Skeletal muscle tissue (tissue), 4 donors: Measurements from ENCODE around the gene VANGL1. TPM values are rescaled to one million over a fixed set of nuclear protein-coding genes. Genes with fewer than 3 reads are reported as not detected.

Experiments used
- H3K27ac ChIP-seq: one replicate; pipeline ENCODE4 v1.7.0; 2013; ENCODE audit warnings: mild to moderate bottlenecking, low read depth, low read length, inconsistent platforms
- H3K27me3 ChIP-seq, 3 donors: one replicate each; pipeline ENCODE4 v1.7.0; 2013; ENCODE audit warnings: low read length in 3 of 3; ENCODE audit not compliant: control insufficient read depth in 3 of 3, insufficient read depth in 3 of 3
- H3K36me3 ChIP-seq, 3 donors: one replicate each; pipeline ENCODE4 v1.7.0; 2013; ENCODE audit warnings: low read length in 3 of 3; ENCODE audit not compliant: control insufficient read depth in 3 of 3, insufficient read depth in 3 of 3
- H3K4me1 ChIP-seq, 3 donors: one replicate each; pipeline ENCODE4 v1.7.0; 2013; ENCODE audit warnings: low read length in 3 of 3, mild to moderate bottlenecking in 3 of 3; ENCODE audit not compliant: control insufficient read depth in 3 of 3, insufficient read depth in 3 of 3
- H3K4me3 ChIP-seq, 3 donors: one replicate each; pipeline ENCODE4 v1.7.0; 2013; ENCODE audit warnings: low read length in 3 of 3
- H3K9ac ChIP-seq, 3 donors: one replicate each; pipeline ENCODE4 v1.7.0; 2013; ENCODE audit warnings: low read length in 3 of 3, mild to moderate bottlenecking in 3 of 3, moderate library complexity in 2 of 3, low read depth in 1 of 3
- H3K9me3 ChIP-seq, 3 donors: one replicate each; pipeline ENCODE4 v1.7.0; 2013; ENCODE audit warnings: low read length in 3 of 3; ENCODE audit not compliant: control insufficient read depth in 3 of 3
- total RNA-seq: library from RNA; depleted of rRNA; stranded (reverse); fragments of >200 nt; gene quantifications from one replicate; pipeline ENCODE4 v1.2.3, GENCODE V29; 2014
- donor health status: Osteomylitis.

Gene VANGL1
- total RNA-seq, 1 donor from 2014 or later, result 4.2 TPM

GRCh38 chr1:115672224-115673009, 30.6 kb downstream of the VANGL1 start:
- no peak overlapping the region for H3K9ac ChIP-seq
- no peak overlapping the region for H3K27ac ChIP-seq
- H3K9me3 ChIP-seq, result no peaks in the 10 kb centered on the region
- no peak overlapping the region for H3K4me3 ChIP-seq
- no peaks in the 10 kb centered on the region for H3K27me3 ChIP-seq
- H3K36me3 ChIP-seq, result peaks cover 0 to 4% (median 0%) of the 10 kb centered on the region in 3 donors
- H3K4me1 ChIP-seq, result peaks cover 0 to 5% (median under 1%) of the 10 kb centered on the region in 3 donors

- H3K27ac ChIP-seq, result no peak overlapping the region
- H3K36me3 ChIP-seq, result no peaks in the 10 kb centered on the region
- no peak overlapping the region for H3K9ac ChIP-seq
- no peak overlapping the region for H3K4me3 ChIP-seq
- no peaks in the 10 kb centered on the region for H3K27me3 ChIP-seq
- H3K9me3 ChIP-seq, result no peaks in the 10 kb centered on the region
- peaks cover 20 to 27% (median 21%) of the 10 kb centered on the region in 3 donors for H3K4me1 ChIP-seq
Measured at GRCh38 chr1:115676498-115677181, 34.9 kb downstream of the VANGL1 start.

GRCh38 chr1:115677182-115677555, 35.4 kb downstream of the VANGL1 start:
- Histone ChIP-seq H3K4me1 (peaks cover 20 to 30% (median 24%) of the 10 kb centered on the region in 3 donors), H3K27me3 (no peaks in the 10 kb centered on the region), H3K27ac (no peak overlapping the region), H3K9me3 (no peaks in the 10 kb centered on the region), H3K4me3 (no peak overlapping the region), H3K36me3 (no peaks in the 10 kb centered on the region), H3K9ac (no peak overlapping the region)

GRCh38 chr1:115677565-115677964, 35.8 kb downstream of the VANGL1 start:
- Histone ChIP-seq H3K27ac (no peak overlapping the region), H3K27me3 (no peaks in the 10 kb centered on the region), H3K36me3 (no peaks in the 10 kb centered on the region), H3K9ac (no peak overlapping the region), H3K4me1 (peaks cover 23 to 34% (median 28%) of the 10 kb centered on the region in 3 donors), H3K4me3 (no peak overlapping the region), H3K9me3 (no peaks in the 10 kb centered on the region)

- Histone ChIP-seq H3K36me3 (no peaks in the 10 kb centered on the region), H3K27me3 (no peaks in the 10 kb centered on the region), H3K9ac (no peak overlapping the region), H3K27ac (no peak overlapping the region), H3K9me3 (no peaks in the 10 kb centered on the region), H3K4me1 (peaks cover 25 to 39% (median 30%) of the 10 kb centered on the region in 3 donors), H3K4me3 (no peak overlapping the region)
Measured at GRCh38 chr1:115678141-115678540, 36.4 kb downstream of the VANGL1 start.

GRCh38 chr1:115679141-115679611, 37.4 kb downstream of the VANGL1 start:
- no peaks in the 10 kb centered on the region for H3K36me3 ChIP-seq
- peaks cover 25 to 41% (median 30%) of the 10 kb centered on the region in 3 donors for H3K4me1 ChIP-seq
- H3K27ac ChIP-seq, result peak overlapping the region; percentile 34
- H3K9ac ChIP-seq, result no peak overlapping the region
- no peak overlapping the region for H3K4me3 ChIP-seq
- H3K9me3 ChIP-seq, result no peaks in the 10 kb centered on the region
- H3K27me3 ChIP-seq, result no peaks in the 10 kb centered on the region

- peak overlapping the region in 1 of 3 donors; percentile 19 for H3K9ac ChIP-seq
- H3K4me3 ChIP-seq, result peak overlapping the region in 1 of 3 donors; percentile 54
- H3K9me3 ChIP-seq, result no peaks in the 10 kb centered on the region
- H3K27ac ChIP-seq, result peak overlapping the region; percentile 20
- H3K36me3 ChIP-seq, result peaks cover 10 to 12% (median 11%) of the 10 kb centered on the region in 3 donors
- H3K27me3 ChIP-seq, result no peaks in the 10 kb centered on the region
- H3K4me1 ChIP-seq, result peaks cover 25 to 41% (median 30%) of the 10 kb centered on the region in 3 donors
Measured at GRCh38 chr1:115680730-115681111, 39.0 kb downstream of the VANGL1 start.

GRCh38 chr1:115682792-115683191, 41.0 kb downstream of the VANGL1 start:
- no peaks in the 10 kb centered on the region for H3K9me3 ChIP-seq
- H3K36me3 ChIP-seq, result peaks cover 10 to 16% (median 11%) of the 10 kb centered on the region in 3 donors
- H3K27me3 ChIP-seq, result no peaks in the 10 kb centered on the region
- H3K4me1 ChIP-seq, result peaks cover 25 to 41% (median 30%) of the 10 kb centered on the region in 3 donors
- H3K27ac ChIP-seq, result no peak overlapping the region
- H3K4me3 ChIP-seq, result no peak overlapping the region
- no peak overlapping the region for H3K9ac ChIP-seq

GRCh38 chr1:115685029-115685705, 43.4 kb downstream of the VANGL1 start:
- H3K27me3 ChIP-seq, result no peaks in the 10 kb centered on the region
- H3K27ac ChIP-seq, result no peak overlapping the region
- H3K9ac ChIP-seq, result no peak overlapping the region
- no peaks in the 10 kb centered on the region for H3K9me3 ChIP-seq
- peaks cover 10 to 17% (median 11%) of the 10 kb centered on the region in 3 donors for H3K36me3 ChIP-seq
- H3K4me3 ChIP-seq, result no peak overlapping the region
- peaks cover 15 to 27% (median 17%) of the 10 kb centered on the region in 3 donors for H3K4me1 ChIP-seq
